GM15510 (cell line): ENCODE data around the gene RHBDL1.
A peak's percentile ranks its signal among the peaks of the same experiment; 100 is the strongest.

Source experiments
- POLR2A ChIP-seq: IDR thresholded peaks from 3 replicates; pipeline ENCODE4 v1.6.1; 2011; ENCODE audit warnings: borderline replicate concordance; ENCODE audit not compliant: insufficient read length; ENCODE audit errors: extremely low read depth

The RHBDL1 gene

GRCh38 chr16:726438-727290 is 51.2 kb downstream of the RHBDL1 start, which contains the start of the genes CCDC78 and HAGHL:
CCDC78 (minus strand) TSS chr16:726443; CDS start chr16:726367, 76 bp downstream.
HAGHL (plus strand) TSS chr16:727106; CDS start chr16:727510, 404 bp downstream.
- no peak for TF ChIP-seq POLR2A

GRCh38 chr16:727291-727977 is 52.0 kb downstream of the RHBDL1 start:
- peak; percentile 44 for TF ChIP-seq POLR2A
